ENCODE data around the gene KANK4. TPM values are rescaled to one million over a fixed set of nuclear protein-coding genes. Genes with fewer than 3 reads are reported as not detected.

The KANK4 gene
- polyA plus RNA-seq, 1 donor (not counting 4 experiments of a cell fraction or from before 2014, with no cell fraction given), result 0.92 TPM

GRCh38 chr1:62273953-62274352 lies 45.3 kb downstream of the KANK4 start:
- dilution Hi-C loops (cut with MboI; ENCODE audit: extremely low pct_ligation_motif_present, low sequenced_read_pairs), result no loop called here
- Histone ChIP-seq H3K9me3 (ENCODE audit: control insufficient read depth, low read depth, low read length) (no peaks in the 10 kb centered on the region), H3K27me3 (ENCODE audit: control insufficient read depth, extremely low read depth, insufficient read depth, low read length) (no peaks in the 10 kb centered on the region), H3K27ac (ENCODE audit: control insufficient read depth, insufficient read depth, low read length) (no peak overlapping the region), H3K4me1 (ENCODE audit: control insufficient read depth, extremely low read depth, insufficient read depth, low read length) (no peaks in the 10 kb centered on the region), H3K4me2 (ENCODE audit: control insufficient read depth, extremely low read depth, insufficient read depth, low read depth, low read length) (no peak overlapping the region), H3K4me3 (ENCODE audit: control insufficient read depth in 2 of 3, extremely low read depth in 1 of 3, insufficient read depth in 2 of 3, low read depth in 1 of 3, low read length in 3 of 3) (no peak overlapping the region), H3K9ac (ENCODE audit: control insufficient read depth, extremely low read depth, insufficient read depth, low read length) (no peak overlapping the region), H2AFZ (ENCODE audit: control insufficient read depth, low read length) (no peak overlapping the region), H3K9me1 (ENCODE audit: control insufficient read depth, extremely low read depth, insufficient read depth, low read length) (no peaks in the 10 kb centered on the region), H3K36me3 (ENCODE audit: control insufficient read depth in 2 of 2, extremely low read depth in 1 of 2, insufficient read depth in 2 of 2, low read length in 2 of 2) (no peaks in the 10 kb centered on the region), H3K79me2 (ENCODE audit: control insufficient read depth, insufficient read depth, low read length) (no peaks in the 10 kb centered on the region), H4K20me1 (ENCODE audit: control insufficient read depth, extremely low read depth, insufficient read depth, low read length) (no peaks in the 10 kb centered on the region)
- FAIRE-seq (no peak), DNase-seq (ENCODE audit: low read depth, low spot score) (no peak)
- TF ChIP-seq EZH2 (IDR thresholded peaks at IDR 0.05; ENCODE audit: low read length), result no peak
- TF ChIP-seq CTCF (optimal IDR thresholded peaks at IDR 0.05 in 1 of 3, IDR thresholded peaks at IDR 0.05 in 1 of 3, conservative IDR thresholded peaks at IDR 0.05 in 1 of 3; ENCODE audit: extremely low read depth in 1 of 3, insufficient read depth in 2 of 3, low read length in 3 of 3), result no peak

GRCh38 chr1:62271948-62272728 lies 47.1 kb downstream of the KANK4 start:
- Histone ChIP-seq H3K4me2 (ENCODE audit: control insufficient read depth, extremely low read depth, insufficient read depth, low read depth, low read length) (no peak overlapping the region), H4K20me1 (ENCODE audit: control insufficient read depth, extremely low read depth, insufficient read depth, low read length) (no peaks in the 10 kb centered on the region), H3K9me1 (ENCODE audit: control insufficient read depth, extremely low read depth, insufficient read depth, low read length) (no peaks in the 10 kb centered on the region), H2AFZ (ENCODE audit: control insufficient read depth, low read length) (no peak overlapping the region), H3K36me3 (ENCODE audit: control insufficient read depth in 2 of 2, extremely low read depth in 1 of 2, insufficient read depth in 2 of 2, low read length in 2 of 2) (no peaks in the 10 kb centered on the region), H3K4me3 (ENCODE audit: control insufficient read depth in 2 of 3, extremely low read depth in 1 of 3, insufficient read depth in 2 of 3, low read depth in 1 of 3, low read length in 3 of 3) (no peak overlapping the region), H3K9me3 (ENCODE audit: control insufficient read depth, low read depth, low read length) (no peaks in the 10 kb centered on the region), H3K27me3 (ENCODE audit: control insufficient read depth, extremely low read depth, insufficient read depth, low read length) (no peaks in the 10 kb centered on the region), H3K9ac (ENCODE audit: control insufficient read depth, extremely low read depth, insufficient read depth, low read length) (no peak overlapping the region), H3K27ac (ENCODE audit: control insufficient read depth, insufficient read depth, low read length) (no peak overlapping the region), H3K79me2 (ENCODE audit: control insufficient read depth, insufficient read depth, low read length) (no peaks in the 10 kb centered on the region), H3K4me1 (ENCODE audit: control insufficient read depth, extremely low read depth, insufficient read depth, low read length) (no peaks in the 10 kb centered on the region)
- FAIRE-seq (no peak), DNase-seq (ENCODE audit: low read depth, low spot score) (no peak)
- TF ChIP-seq CTCF (optimal IDR thresholded peaks at IDR 0.05 in 1 of 3, IDR thresholded peaks at IDR 0.05 in 1 of 3, conservative IDR thresholded peaks at IDR 0.05 in 1 of 3; ENCODE audit: extremely low read depth in 1 of 3, insufficient read depth in 2 of 3, low read length in 3 of 3), result no peak
- TF ChIP-seq EZH2 (IDR thresholded peaks at IDR 0.05; ENCODE audit: low read length), result no peak
- dilution Hi-C loops (cut with MboI; ENCODE audit: extremely low pct_ligation_motif_present, low sequenced_read_pairs), result no loop called here

Measured in keratinocyte (primary cell).